A673 (cell line): ENCODE data around the gene ICAM2.
"Not testable (repeated sequence)": the region's sequence is repeated elsewhere in the genome, so short reads cannot be mapped to it uniquely, and the experiment has no call there.

ENCODE experiments used
- CTCF ChIP-seq: fragments of 300-800, 200-600 bp; sonication (generic); conservative IDR thresholded peaks from 2 replicates; pipeline ENCODE4 v1.5.1; 2017; ENCODE audit warnings: low read depth, mild to moderate bottlenecking, antibody characterized with exemption, low read length, moderate library complexity, mixed read lengths
- EZH2 ChIP-seq: fragments of 200-600 bp; sonication (generic); IDR thresholded peaks from 2 replicates; pipeline ENCODE4 v1.6.1; 2017; ENCODE audit warnings: borderline replicate concordance, low read depth, mild to moderate bottlenecking, mixed read lengths, antibody characterized with exemption, low read length; ENCODE audit not compliant: poor library complexity, severe bottlenecking

- TF ChIP-seq EZH2, CTCF: not testable (repeated sequence)
Observed at GRCh38 chr17:63982641-63983040, 37.8 kb downstream of the ICAM2 start.
